Esophagus muscularis mucosa (tissue), 4 donors: ENCODE results near the gene UNC5B. TPM values are rescaled to one million over a fixed set of nuclear protein-coding genes. Genes with fewer than 3 reads are reported as not detected.

Source experiments
- DNase-seq: peaks from one replicate; pipeline ENCODE4 v3.0.0-alpha.2; 2017; ENCODE audit errors: extremely low spot score
- H3K27ac ChIP-seq, 4 donors: fragments of 200-600 bp; sonication (generic); replicated peaks in 1 of 4; 1 replicate in 3 of 4; 2 replicates in 1 of 4; pipeline ENCODE4 v1.5.1; 2016 to 2019; ENCODE audit warnings: mild to moderate bottlenecking in 1 of 4
- H3K27me3 ChIP-seq, 4 donors: fragments of 200-600 bp; sonication (generic); one replicate each; pipeline versions ENCODE4 v1.5.1 to v1.6.0; 2016 to 2019
- H3K36me3 ChIP-seq, 4 donors: fragments of 200-600 bp; sonication (generic); one replicate each; pipeline ENCODE4 v1.5.1; 2016 to 2019
- H3K4me1 ChIP-seq, 4 donors: fragments of 200-600 bp; sonication (generic); one replicate each; pipeline ENCODE4 v1.5.1; 2016 to 2019
- H3K4me3 ChIP-seq, 4 donors: fragments of 200-600 bp; sonication (generic); 1 replicate in 2 of 4; 2 replicates in 2 of 4; pipeline ENCODE4 v1.5.1; 2016 to 2019; ENCODE audit warnings: mild to moderate bottlenecking in 4 of 4, moderate library complexity in 1 of 4
- H3K9me3 ChIP-seq, 4 donors: fragments of 200-600 bp; sonication (generic); 1 replicate in 3 of 4; 2 replicates in 1 of 4; pipeline ENCODE4 v1.5.1; 2016 to 2019
- CTCF ChIP-seq, 3 experiments: fragments of 200-600 bp in 2 of 3; fragments of 450-650 bp in 1 of 3; sonication (generic) in 2 of 3; IDR thresholded peaks; one replicate each; pipeline ENCODE4 v1.5.1; 2017 to 2019; ENCODE audit warnings: antibody characterized with exemption in 3 of 3, mild to moderate bottlenecking in 2 of 3, moderate library complexity in 1 of 3
- EP300 ChIP-seq: sonication (generic); formaldehyde crosslinking; IDR thresholded peaks from one replicate; pipeline ENCODE4 v1.6.1; 2017; ENCODE audit warnings: antibody characterized with exemption
- POLR2A ChIP-seq: fragments of 450-650 bp; IDR thresholded peaks from one replicate; pipeline ENCODE4 v1.6.1; 2017; ENCODE audit warnings: antibody characterized with exemption, moderate library complexity, mild to moderate bottlenecking, low read depth
- POLR2AphosphoS5 ChIP-seq, 2 donors: sonication (generic); formaldehyde crosslinking; IDR thresholded peaks; one replicate each; pipeline ENCODE4 v1.6.1; 2017; ENCODE audit warnings: antibody characterized with exemption in 2 of 2
- WGBS: methylation state at CpG from one replicate; pipeline ENCODE4 v1.1.5; 2018; 5-methylcytosine and 5-hydroxymethylcytosine counted together
- intact Hi-C: fragments of 100-400 bp; cut with DNase I; formaldehyde crosslinking; loops from one replicate; pipeline ENCODE4 v1.15.1; 2023
- total RNA-seq, 4 donors: library from RNA; depleted of rRNA; stranded (reverse); fragments of >200 nt; gene quantifications; one replicate each; pipeline versions ENCODE4 v1.1.0 to v1.2.1, GENCODE V29; 2016

Gene UNC5B
- total RNA-seq, 4 donors from 2014 or later: 2.1 to 3.7 (median 2.8) TPM

GRCh38 chr10:71204746-71205145 lies 7.6 kb upstream of the UNC5B start:
- Histone ChIP-seq H3K27me3 (peaks cover 0 to 4% (median under 1%) of the 10 kb centered on the region in 4 donors), H3K9me3 (no peaks in the 10 kb centered on the region), H3K4me3 (no peak overlapping the region), H3K36me3 (no peaks in the 10 kb centered on the region), H3K4me1 (peaks cover 3 to 10% (median 9%) of the 10 kb centered on the region in 4 donors), H3K27ac (no peak overlapping the region)
- 43% methylated on average over 2 of the region's 2 CpGs for WGBS
- no peak for DNase-seq
- intact Hi-C loops: loop anchor here (5.0 kb wide), 1 partner anchor 83 kb away; no protein-coding TSS in a partner anchor
- TF ChIP-seq POLR2A (no peak), EP300 (no peak), CTCF (IDR thresholded peaks at IDR 0.05) (no peak)

- Histone ChIP-seq H3K4me1 (peaks cover 3 to 10% (median 9%) of the 10 kb centered on the region in 4 donors), H3K27ac (no peak overlapping the region), H3K27me3 (peaks cover 0 to 10% (median 3%) of the 10 kb centered on the region in 4 donors), H3K4me3 (no peak overlapping the region), H3K36me3 (no peaks in the 10 kb centered on the region), H3K9me3 (no peaks in the 10 kb centered on the region)
- WGBS: 86% methylated on average over 4 of the region's 4 CpGs
- DNase-seq: no peak
- TF ChIP-seq POLR2AphosphoS5 (IDR thresholded peaks at IDR 0.05): no peak
- intact Hi-C loops: loop anchor here (5.0 kb wide), 1 partner anchor 82 kb away; no protein-coding TSS in a partner anchor
Measured at GRCh38 chr10:71205468-71205867, 6.9 kb upstream of the UNC5B start.

- TF ChIP-seq POLR2AphosphoS5 (IDR thresholded peaks at IDR 0.05) (no peak), CTCF (IDR thresholded peaks at IDR 0.05) (no peak), POLR2A (no peak), EP300 (no peak)
- H3K9me3 ChIP-seq: no peaks in the 10 kb centered on the region
- H3K36me3 ChIP-seq: no peaks in the 10 kb centered on the region
- no peak for DNase-seq
- H3K27ac ChIP-seq: no peak overlapping the region
- H3K4me1 ChIP-seq: peaks cover 6 to 17% (median 13%) of the 10 kb centered on the region in 4 donors
- peaks cover 0 to 18% (median 3%) of the 10 kb centered on the region in 4 donors for H3K27me3 ChIP-seq
- intact Hi-C loops: loop anchor here (5.0 kb wide), 1 partner anchor 80 kb away; no protein-coding TSS in a partner anchor
- 83% methylated on average over 1 of the region's 1 CpG for WGBS
- no peak overlapping the region for H3K4me3 ChIP-seq
Measured at GRCh38 chr10:71206911-71207310, 5.5 kb upstream of the UNC5B start.

- Histone ChIP-seq H3K4me3 (no peak overlapping the region), H3K4me1 (peaks cover 9 to 22% (median 17%) of the 10 kb centered on the region in 4 donors), H3K9me3 (no peaks in the 10 kb centered on the region), H3K36me3 (no peaks in the 10 kb centered on the region), H3K27me3 (peaks cover 0 to 18% (median 3%) of the 10 kb centered on the region in 4 donors), H3K27ac (no peak overlapping the region)
- DNase-seq: no peak
- TF ChIP-seq POLR2A: no peak
- no peak for TF ChIP-seq POLR2AphosphoS5 (IDR thresholded peaks at IDR 0.05)
- no peak for TF ChIP-seq EP300
- no peak for TF ChIP-seq CTCF (IDR thresholded peaks at IDR 0.05)
- intact Hi-C loops: loop anchor here (5.0 kb wide), 1 partner anchor 80 kb away; no protein-coding TSS in a partner anchor
Measured at GRCh38 chr10:71207578-71207977, 4.8 kb upstream of the UNC5B start.

- Histone ChIP-seq H3K27ac (no peak overlapping the region), H3K4me3 (no peak overlapping the region), H3K4me1 (peaks cover 15 to 40% (median 34%) of the 10 kb centered on the region in 4 donors), H3K36me3 (no peaks in the 10 kb centered on the region), H3K9me3 (no peaks in the 10 kb centered on the region), H3K27me3 (peaks cover 0 to 18% (median 3%) of the 10 kb centered on the region in 4 donors)
- 39% methylated on average over 4 of the region's 4 CpGs for WGBS
- intact Hi-C loops: loop anchor here (2.0 to 5.0 kb wide), 2 partner anchors 78 to 285 kb away; no protein-coding TSS in a partner anchor
- TF ChIP-seq POLR2A: no peak
- TF ChIP-seq CTCF (IDR thresholded peaks at IDR 0.05): no peak
- no peak for TF ChIP-seq POLR2AphosphoS5 (IDR thresholded peaks at IDR 0.05)
- no peak for TF ChIP-seq EP300
- DNase-seq: no peak
Measured at GRCh38 chr10:71209352-71209715, 3.0 kb upstream of the UNC5B start.
